Effector CD8-positive, alpha-beta T cell (primary cell): ENCODE results near the gene CSF2RB.

Source experiments
- DNase-seq: peaks from one replicate; lab custom pipeline; 2025; lab: John Stamatoyannopoulos, UW
- total RNA-seq, 4 experiments: gene quantifications; one replicate each; lab custom pipeline; 2026; lab: John Stamatoyannopoulos, UW

Gene CSF2RB
- total RNA-seq, result 0 to 1.4 (median 0.40) reads per million in 4 experiments

DNA sequence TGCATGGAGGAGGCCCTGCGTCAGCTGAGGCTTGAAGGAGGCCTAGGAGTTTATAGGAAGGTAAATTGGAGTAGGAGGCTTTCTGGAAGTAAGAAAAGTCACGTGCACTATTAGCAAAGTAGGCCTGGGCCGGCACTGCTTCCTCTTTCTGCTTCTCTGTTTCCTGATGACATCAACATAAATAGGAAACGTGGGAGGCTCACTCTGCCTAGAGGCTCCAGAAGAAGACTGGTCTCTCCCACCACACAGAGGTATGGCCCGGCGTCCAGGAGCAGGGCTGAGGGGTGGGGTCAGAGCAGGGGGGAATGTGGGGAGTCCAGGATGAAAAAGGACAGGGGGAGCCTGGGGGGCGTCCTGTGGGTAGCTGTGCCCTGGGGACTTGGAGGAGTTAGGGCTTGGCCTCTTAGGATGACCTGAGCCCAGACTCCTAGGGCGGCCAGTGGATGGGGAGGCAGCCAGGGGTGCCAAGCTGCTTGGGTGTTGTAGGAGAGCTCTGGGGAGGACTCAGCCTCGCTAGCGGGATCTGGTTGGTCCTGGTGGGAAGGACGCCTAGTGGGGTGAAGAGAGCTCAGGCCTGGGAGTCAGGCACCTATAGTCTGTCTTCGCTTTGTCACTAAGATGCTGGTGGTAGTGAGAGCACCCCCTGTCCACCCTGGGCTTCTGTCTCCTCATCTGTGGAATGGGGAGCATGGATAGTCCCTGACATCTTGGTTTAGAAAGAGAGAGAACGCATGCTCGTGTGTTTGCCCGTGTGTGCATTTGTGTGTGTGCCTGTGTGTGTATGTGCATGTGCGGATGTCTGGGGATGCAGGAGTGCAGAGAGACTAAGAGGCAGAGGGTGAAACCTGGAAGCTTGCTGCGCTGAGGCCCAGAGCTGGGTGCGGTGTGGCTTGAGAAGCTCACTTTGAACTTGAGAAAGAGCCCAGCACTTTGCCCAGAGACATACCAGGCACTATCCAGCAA lies at the start of gene CSF2RB:
TSS of gene CSF2RB (plus strand) at position 202 of the 963 bp plus-strand sequence. CDS start 8,580 bp downstream, outside the sequence.
- DNase-seq, result no peak

- no peak for DNase-seq
Measured at GRCh38 chr22:36863979-36864378, 49.4 kb upstream of the CSF2RB start.

GRCh38 chr22:36864454-36865215 lies 48.8 kb upstream of the CSF2RB start:
- DNase-seq, result no peak

DNA sequence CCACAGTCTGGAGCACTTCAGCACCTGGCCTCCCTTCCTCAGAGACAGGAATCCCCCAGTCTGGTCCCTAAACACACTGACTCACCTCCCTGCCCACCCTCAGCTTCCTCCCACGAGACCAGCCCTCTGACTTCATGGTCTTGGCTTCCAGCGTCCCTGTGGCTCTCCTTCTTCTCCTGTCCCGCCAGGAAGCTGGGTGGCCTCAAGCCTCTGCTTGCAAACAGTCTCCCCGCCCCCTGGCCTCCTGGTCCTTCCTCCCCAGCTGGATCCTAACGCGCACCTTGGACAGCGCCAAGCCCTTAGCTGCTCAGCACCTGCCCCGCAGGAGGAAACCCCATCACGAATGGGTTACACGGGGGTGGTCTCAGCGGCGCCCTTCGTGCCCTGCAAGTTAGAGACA lies 48.1 kb upstream of the CSF2RB start:
- no peak for DNase-seq

- no peak for DNase-seq
Measured at GRCh38 chr22:36867695-36868094, 45.7 kb upstream of the CSF2RB start.

DNA sequence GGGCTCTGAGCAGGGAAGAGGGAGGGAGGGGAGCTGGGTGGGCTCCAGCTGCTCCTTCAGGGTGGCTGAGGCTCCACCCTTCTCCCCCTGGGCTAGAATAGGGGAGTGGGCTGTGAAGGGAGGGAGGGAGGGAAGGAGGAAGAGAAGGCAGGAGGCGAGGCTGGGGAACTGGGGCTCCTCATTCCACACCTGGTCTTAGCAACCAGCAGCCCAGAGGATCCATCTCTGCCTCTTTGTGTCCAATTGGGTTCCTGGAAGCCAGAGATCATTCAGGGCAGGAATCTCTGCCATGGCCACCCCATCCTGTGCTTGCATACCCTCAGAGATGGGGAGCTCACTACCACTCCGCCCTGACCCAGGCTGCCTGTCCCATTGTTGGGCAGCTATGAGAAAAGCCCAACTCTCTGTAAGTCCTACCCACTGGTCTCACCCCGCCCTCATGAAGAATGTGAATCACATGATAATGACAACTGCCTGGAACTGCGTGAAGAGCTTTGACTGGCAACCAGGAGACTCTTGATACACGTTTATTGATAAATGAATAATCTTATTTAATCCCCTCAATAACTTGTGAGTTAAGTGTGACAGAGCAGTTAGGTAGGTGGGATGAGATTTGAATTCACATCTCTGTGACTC lies 44.8 kb upstream of the CSF2RB start:
- no peak for DNase-seq

- DNase-seq, result no peak
Measured at GRCh38 chr22:36870250-36870649, 43.2 kb upstream of the CSF2RB start.

GRCh38 chr22:36871669-36872081 lies 41.8 kb upstream of the CSF2RB start:
- no peak for DNase-seq

DNA sequence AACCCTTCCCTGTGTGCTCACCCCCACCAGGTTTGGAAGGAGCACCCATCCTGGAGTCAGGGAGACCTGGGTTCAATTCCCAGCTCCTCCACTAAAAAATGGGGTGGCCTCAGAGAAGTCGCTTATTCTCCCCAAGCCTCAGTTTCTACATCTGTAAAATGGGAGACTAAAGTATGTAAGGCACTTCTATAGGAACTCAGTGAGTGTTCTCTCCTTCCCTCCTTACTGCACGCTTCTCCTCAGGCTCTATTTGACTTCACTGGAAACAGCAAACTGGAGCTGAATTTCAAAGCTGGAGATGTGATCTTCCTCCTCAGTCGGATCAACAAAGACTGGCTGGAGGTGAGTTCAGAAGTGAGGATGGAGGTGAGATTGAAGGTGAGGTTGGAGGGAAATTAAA lies 41.3 kb upstream of the CSF2RB start:
- no peak for DNase-seq

DNA sequence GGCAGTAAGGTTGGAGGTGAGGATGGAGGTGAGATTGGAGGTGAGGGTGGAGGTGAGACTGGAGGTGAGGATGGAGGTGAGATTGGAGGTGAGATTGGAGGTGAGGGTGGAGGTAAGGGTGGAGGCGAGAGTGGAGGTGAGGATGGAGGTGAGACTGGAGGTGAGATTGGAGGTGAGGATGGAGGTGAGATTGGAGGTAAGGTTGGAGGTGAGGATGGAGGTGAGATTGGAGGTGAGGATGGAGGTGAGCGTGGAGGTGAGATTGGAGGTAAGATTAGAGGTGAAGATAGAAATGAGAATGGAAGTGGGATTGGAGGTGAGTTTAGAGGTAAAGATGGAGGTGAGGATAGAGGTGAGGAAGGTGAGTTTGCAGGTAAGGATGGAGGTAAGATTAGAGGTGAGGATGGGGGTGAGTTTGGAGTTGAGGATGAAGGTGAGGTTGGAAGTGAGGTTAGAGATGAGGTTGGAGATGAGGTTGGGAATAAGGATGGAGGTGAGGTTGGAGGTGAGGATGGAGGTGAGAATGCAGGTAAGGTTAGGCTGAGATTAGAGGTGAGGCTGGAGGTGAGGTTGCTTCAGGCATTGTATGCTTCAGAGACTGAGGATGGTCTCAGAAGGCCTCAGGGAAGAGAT lies 40.4 kb upstream of the CSF2RB start:
- no peak for DNase-seq

GRCh38 chr22:36873614-36874308 lies 39.7 kb upstream of the CSF2RB start:
- no peak for DNase-seq

DNA sequence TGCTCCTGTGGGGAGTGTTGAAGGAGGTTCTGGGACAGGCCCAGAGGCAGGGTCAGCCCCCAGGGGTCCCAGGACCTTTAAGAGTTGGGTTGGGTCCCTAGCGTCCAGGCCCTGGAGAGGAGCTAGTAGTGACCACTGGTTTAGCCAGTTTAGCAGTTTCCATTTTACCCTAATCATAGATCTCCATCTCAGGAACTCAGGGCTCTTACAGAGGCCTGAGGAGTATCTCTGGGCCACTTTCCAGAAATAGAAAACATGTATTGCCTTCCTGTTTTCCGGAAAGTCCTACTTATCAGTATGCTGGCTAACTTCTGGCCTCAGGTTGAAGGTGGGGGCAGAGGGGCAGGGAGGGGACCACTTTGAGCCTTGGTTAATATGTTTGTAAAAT lies 39.1 kb upstream of the CSF2RB start:
- DNase-seq, result no peak

GRCh38 chr22:36874736-36875135 lies 38.7 kb upstream of the CSF2RB start:
- no peak for DNase-seq

GRCh38 chr22:36875741-36876140 lies 37.7 kb upstream of the CSF2RB start:
- DNase-seq, result no peak

GRCh38 chr22:36879775-36880174 lies 33.7 kb upstream of the CSF2RB start:
- DNase-seq, result no peak

- DNase-seq, result no peak
Measured at GRCh38 chr22:36881504-36882245, 31.8 kb upstream of the CSF2RB start.

GRCh38 chr22:36884349-36885158 lies 28.9 kb upstream of the CSF2RB start:
- DNase-seq, result no peak

GRCh38 chr22:36885474-36885873 lies 28.0 kb upstream of the CSF2RB start:
- DNase-seq, result no peak

- DNase-seq, result no peak
Measured at GRCh38 chr22:36886016-36886415, 27.4 kb upstream of the CSF2RB start.

DNA sequence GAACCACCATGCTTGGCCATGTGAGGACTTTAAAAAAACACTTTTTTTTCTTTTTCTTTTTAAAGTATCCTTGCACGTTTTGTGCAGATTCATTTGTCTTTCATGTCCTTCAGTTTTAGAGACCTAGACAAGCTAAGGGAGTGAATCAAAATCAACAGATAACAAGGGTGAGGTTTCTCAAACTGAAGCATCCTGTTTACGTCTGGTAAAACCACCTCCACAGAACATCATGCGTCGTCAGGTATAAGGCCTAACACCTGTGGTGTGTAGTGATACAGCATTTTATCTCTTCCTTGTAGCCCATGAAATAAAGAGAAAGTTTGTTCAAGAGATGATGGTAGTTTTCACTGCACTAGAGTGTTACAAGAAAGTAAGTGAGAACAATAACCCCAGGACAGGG lies 26.3 kb upstream of the CSF2RB start:
- no peak for DNase-seq
